GM12878 (cell line): ENCODE results near the gene SMG5. TPM values are rescaled to one million over a fixed set of nuclear protein-coding genes. Genes with fewer than 3 reads are reported as not detected.
A peak's percentile ranks its signal among the peaks of the same experiment; 100 is the strongest.

ENCODE experiments used
- BHLHE40 ChIP-seq, 2 experiments: fragments of 450-650 bp in 1 of 2; IDR thresholded peaks; 2 replicates each; pipeline ENCODE4 v1.6.1; 2011 to 2017; ENCODE audit warnings: low read depth in 2 of 2, borderline replicate concordance in 1 of 2, improper control_type of control experiment in 1 of 2, low read length in 1 of 2, mild to moderate bottlenecking in 1 of 2
- EED ChIP-seq: sonication (generic); IDR thresholded peaks from 2 replicates; pipeline ENCODE4 v1.6.1; 2016; ENCODE audit warnings: antibody characterized with exemption, low read depth
- EP300 ChIP-seq, 2 experiments: fragments of 150-350 bp in 1 of 2; IDR thresholded peaks; 2 replicates each; pipeline ENCODE4 v1.6.1; 2011 to 2012; ENCODE audit warnings: low read depth in 2 of 2, low read length in 2 of 2, borderline replicate concordance in 1 of 2, improper control_type of control experiment in 1 of 2, inconsistent platforms in 1 of 2; ENCODE audit not compliant: control insufficient read depth in 1 of 2
- GATAD2B ChIP-seq: fragments of 450-650 bp; conservative IDR thresholded peaks from 2 replicates; pipeline ENCODE4 v1.6.1; 2017; ENCODE audit warnings: low read depth, mild to moderate bottlenecking, moderate library complexity
- HSF1 ChIP-seq: fragments of 150-350 bp; IDR thresholded peaks from 2 replicates; pipeline ENCODE4 v1.6.1; 2014; ENCODE audit warnings: mild to moderate bottlenecking, low read depth, low read length
- NFYA ChIP-seq: IDR thresholded peaks from 2 replicates; pipeline ENCODE4 v1.6.1; 2011; ENCODE audit warnings: low read depth, mild to moderate bottlenecking, low read length, improper control_type of control experiment, borderline replicate concordance
- NR2C2 ChIP-seq: IDR thresholded peaks from 2 replicates; pipeline ENCODE4 v1.6.1; 2011; ENCODE audit warnings: borderline replicate concordance, low read depth; ENCODE audit not compliant: control insufficient read depth, insufficient read length
- POLR2AphosphoS2 ChIP-seq: IDR thresholded peaks from 2 replicates; pipeline ENCODE4 v1.6.1; 2011; ENCODE audit warnings: low read depth, mild to moderate bottlenecking, low read length, improper control_type of control experiment, moderate library complexity
- REST ChIP-seq: IDR thresholded peaks from 2 replicates; pipeline ENCODE4 v1.6.1; 2012; ENCODE audit warnings: mild to moderate bottlenecking, low read depth, low read length
- SKIL ChIP-seq: fragments of 450-650 bp; IDR thresholded peaks from 2 replicates; pipeline ENCODE4 v1.6.1; 2017; ENCODE audit warnings: mild to moderate bottlenecking, low read depth, inconsistent platforms; ENCODE audit not compliant: poor library complexity, severe bottlenecking
- STAT3 ChIP-seq: IDR thresholded peaks from 2 replicates; pipeline ENCODE4 v1.6.1; 2011; ENCODE audit warnings: low read depth, low read length, improper control_type of control experiment
- TAF1 ChIP-seq: IDR thresholded peaks from 2 replicates; pipeline ENCODE4 v1.6.1; 2011; ENCODE audit warnings: mild to moderate bottlenecking, low read depth, low read length, borderline replicate concordance
- TARDBP ChIP-seq: IDR thresholded peaks from 2 replicates; pipeline ENCODE4 v1.6.1; 2016; ENCODE audit warnings: borderline replicate concordance
- TCF12 ChIP-seq: IDR thresholded peaks from 2 replicates; pipeline ENCODE4 v1.6.1; 2011; ENCODE audit warnings: low read depth, mild to moderate bottlenecking, low read length
- TCF3 ChIP-seq: IDR thresholded peaks from 2 replicates; pipeline ENCODE4 v1.6.1; 2012; ENCODE audit warnings: low read depth, mild to moderate bottlenecking, low read length, borderline replicate concordance; ENCODE audit not compliant: insufficient read depth
- YY1 ChIP-seq: IDR thresholded peaks from 2 replicates; pipeline ENCODE4 v1.6.1; 2011; ENCODE audit warnings: low read depth, mild to moderate bottlenecking, low read length
- ZBTB11 ChIP-seq: fragments of 450-650 bp; formaldehyde crosslinking; IDR thresholded peaks from 2 replicates; pipeline ENCODE4 v1.5.0; 2022; ENCODE audit warnings: mild to moderate bottlenecking, missing genetic modification characterization
- polyA plus RNA-seq, 11 experiments: library from polyadenylated mRNA; depleted of rRNA in 4 of 11; unstranded in 6 of 11; stranded (reverse) in 5 of 11; fragments of >200 nt; fragmentation: Nextera tagmentation in 4 of 11; fragmentation: Illumina TruSeq in 1 of 11; extraction: Ambion mirVana in 4 of 11; extraction: Trizol in 1 of 11; gene quantifications; 1 replicate in 1 of 11; 2 replicates in 10 of 11; pipeline versions ENCODE4 v1.2.1 to v1.2.3, GENCODE V29; 2011 to 2016; ENCODE audit warnings: inconsistent platforms in 2 of 11, missing spikeins in 2 of 11, low read depth in 1 of 11
- total RNA-seq, 4 experiments: library from RNA; depleted of rRNA in 3 of 4; stranded (reverse); fragments of >200 nt in 3 of 4; fragmentation: Illumina TruSeq in 1 of 4; extraction: Trizol in 1 of 4; gene quantifications; 2 replicates each; pipeline versions ENCODE4 v1.2.1 to v1.2.3, GENCODE V29; 2013 to 2021

The SMG5 gene
- total and polyA plus RNA-seq, 10 of the 15 experiments (the other 5 are each of a cell fraction or from before 2014, with no cell fraction given), result 0.76 to 61.5 (median 48.8) TPM

- TF ChIP-seq ZBTB11 (CRISPR knock-in tag), result no peak
- TF ChIP-seq STAT3, result no peak
- no peak for TF ChIP-seq REST
- no peak for TF ChIP-seq HSF1
- TF ChIP-seq TCF12, result 0 out of 2 replicates have a peak, but pooled peaks have one; percentile 25
- no peak for TF ChIP-seq TARDBP
- TF ChIP-seq BHLHE40 (IDR thresholded peaks at IDR 0.05; ENCODE audit: borderline replicate concordance in 1 of 2, low read depth in 2 of 2, low read length in 1 of 2), result peak; percentile 31 to 38; a peak in 2 of 4 replicates
- no peak for TF ChIP-seq EP300 (IDR thresholded peaks at IDR 0.05; ENCODE audit: borderline replicate concordance in 1 of 2, control insufficient read depth in 1 of 2, low read depth in 2 of 2, low read length in 2 of 2)
- TF ChIP-seq NR2C2, result no peak
- TF ChIP-seq GATAD2B, result no peak; the same call in 1 of the 2 replicates
- peak; percentile 70 for TF ChIP-seq EED
- TF ChIP-seq TAF1, result peak; percentile 85
- TF ChIP-seq NFYA, result peak; percentile 44
- peak; percentile 86; the same call in 1 of the 2 replicates for TF ChIP-seq POLR2AphosphoS2
- TF ChIP-seq TCF3, result 0 out of 2 replicates have a peak, but pooled peaks have one; percentile 19
- no peak for TF ChIP-seq SKIL
- TF ChIP-seq YY1, result peak; percentile 98
Measured at GRCh38 chr1:156212833-156213643, 69.6 kb downstream of the SMG5 start, which contains the start of gene PMF1 (continued).
